Measurements from ENCODE around the gene ZNF335.

Gene ZNF335

DNA sequence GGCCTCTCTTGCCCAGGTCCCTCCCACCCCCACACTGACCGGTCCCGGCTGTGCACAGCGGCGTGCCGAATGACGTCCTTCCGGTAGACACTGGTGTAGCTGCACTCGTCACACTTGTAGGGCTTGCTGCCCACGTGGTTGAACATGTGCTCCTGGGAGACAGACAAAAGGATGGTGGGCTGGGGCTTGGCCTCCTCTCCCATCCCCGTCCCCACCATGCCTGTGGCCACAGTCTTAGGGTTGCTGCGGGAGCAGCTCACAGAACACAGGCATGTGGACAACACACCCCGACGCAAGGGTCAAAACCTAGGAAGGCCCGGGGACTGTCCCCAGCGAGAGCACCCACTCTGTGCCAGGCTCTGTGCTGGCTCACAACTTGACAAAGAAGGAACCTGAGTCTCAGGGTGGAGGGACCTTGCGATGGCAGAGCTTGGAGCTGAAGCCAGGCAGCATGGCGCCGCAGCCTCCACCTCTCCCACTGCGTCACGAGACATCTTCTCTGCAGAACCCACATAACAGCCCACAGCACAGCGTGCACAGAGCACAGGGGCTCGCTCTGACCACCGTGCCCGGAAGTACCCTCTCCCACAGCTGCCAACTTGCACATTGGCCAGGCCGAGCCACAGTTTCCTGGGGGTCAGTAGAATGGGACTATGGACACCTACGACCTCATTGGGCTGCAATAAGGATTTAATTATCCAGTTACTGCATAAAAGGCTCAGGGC is 9.8 kb downstream of the ZNF335 start:
- H3K27me3 ChIP-seq (ENCODE audit: insufficient read depth, poor library complexity, severe bottlenecking): no peaks in the 10 kb centered on the region
- H3K27ac ChIP-seq (replicated peaks): peak overlapping the region; percentile 15; the same call in 1 of the 2 replicates
- no peak overlapping the region for H3K4me3 ChIP-seq (replicated peaks; ENCODE audit: insufficient read depth, low read length)
- no peak for DNase-seq (ENCODE audit: low read depth in 1 of 2, low spot score in 1 of 2)
- TF ChIP-seq, protein P1, sequence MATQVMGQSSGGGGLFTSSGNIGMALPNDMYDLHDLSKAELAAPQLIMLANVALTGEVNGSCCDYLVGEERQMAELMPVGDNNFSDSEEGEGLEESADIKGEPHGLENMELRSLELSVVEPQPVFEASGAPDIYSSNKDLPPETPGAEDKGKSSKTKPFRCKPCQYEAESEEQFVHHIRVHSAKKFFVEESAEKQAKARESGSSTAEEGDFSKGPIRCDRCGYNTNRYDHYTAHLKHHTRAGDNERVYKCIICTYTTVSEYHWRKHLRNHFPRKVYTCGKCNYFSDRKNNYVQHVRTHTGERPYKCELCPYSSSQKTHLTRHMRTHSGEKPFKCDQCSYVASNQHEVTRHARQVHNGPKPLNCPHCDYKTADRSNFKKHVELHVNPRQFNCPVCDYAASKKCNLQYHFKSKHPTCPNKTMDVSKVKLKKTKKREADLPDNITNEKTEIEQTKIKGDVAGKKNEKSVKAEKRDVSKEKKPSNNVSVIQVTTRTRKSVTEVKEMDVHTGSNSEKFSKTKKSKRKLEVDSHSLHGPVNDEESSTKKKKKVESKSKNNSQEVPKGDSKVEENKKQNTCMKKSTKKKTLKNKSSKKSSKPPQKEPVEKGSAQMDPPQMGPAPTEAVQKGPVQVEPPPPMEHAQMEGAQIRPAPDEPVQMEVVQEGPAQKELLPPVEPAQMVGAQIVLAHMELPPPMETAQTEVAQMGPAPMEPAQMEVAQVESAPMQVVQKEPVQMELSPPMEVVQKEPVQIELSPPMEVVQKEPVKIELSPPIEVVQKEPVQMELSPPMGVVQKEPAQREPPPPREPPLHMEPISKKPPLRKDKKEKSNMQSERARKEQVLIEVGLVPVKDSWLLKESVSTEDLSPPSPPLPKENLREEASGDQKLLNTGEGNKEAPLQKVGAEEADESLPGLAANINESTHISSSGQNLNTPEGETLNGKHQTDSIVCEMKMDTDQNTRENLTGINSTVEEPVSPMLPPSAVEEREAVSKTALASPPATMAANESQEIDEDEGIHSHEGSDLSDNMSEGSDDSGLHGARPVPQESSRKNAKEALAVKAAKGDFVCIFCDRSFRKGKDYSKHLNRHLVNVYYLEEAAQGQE (IDR thresholded peaks at IDR 0.05; ENCODE audit: insufficient replicate concordance, low read depth): no peak
- TF ChIP-seq SPI1 (IDR thresholded peaks at IDR 0.05; ENCODE audit: borderline replicate concordance, low read depth): no peak

- no peak for DNase-seq (ENCODE audit: low read depth in 1 of 2, low spot score in 1 of 2)
- no peak for TF ChIP-seq CTCF (IDR thresholded peaks at IDR 0.05; ENCODE audit: insufficient read depth, low read length)
- no peak for TF ChIP-seq GABPA (IDR thresholded peaks at IDR 0.05; ENCODE audit: low read depth)
- no peak for TF ChIP-seq POLR2AphosphoS5 (IDR thresholded peaks at IDR 0.05; ENCODE audit: low read depth)
- TF ChIP-seq SPI1 (IDR thresholded peaks at IDR 0.05; ENCODE audit: borderline replicate concordance, low read depth): no peak
- TF ChIP-seq, protein P1 (IDR thresholded peaks at IDR 0.05; ENCODE audit: insufficient replicate concordance, low read depth): no peak
- Histone ChIP-seq H3K27me3 (ENCODE audit: insufficient read depth, poor library complexity, severe bottlenecking) (no peaks in the 10 kb centered on the region), H3K27ac (replicated peaks) (no peak overlapping the region), H3K4me3 (replicated peaks; ENCODE audit: insufficient read depth, low read length) (no peak overlapping the region)
Observed at GRCh38 chr20:45959956-45960630, 11.9 kb downstream of the ZNF335 start.

GRCh38 chr20:45959126-45959525 is 12.9 kb downstream of the ZNF335 start:
- no peak for TF ChIP-seq POLR2AphosphoS5 (IDR thresholded peaks at IDR 0.05; ENCODE audit: low read depth)
- TF ChIP-seq, protein P1 (IDR thresholded peaks at IDR 0.05; ENCODE audit: insufficient replicate concordance, low read depth): no peak
- no peak overlapping the region for H3K4me3 ChIP-seq (replicated peaks; ENCODE audit: insufficient read depth, low read length)
- H3K27me3 ChIP-seq (ENCODE audit: insufficient read depth, poor library complexity, severe bottlenecking): no peaks in the 10 kb centered on the region
- DNase-seq (ENCODE audit: low read depth in 1 of 2, low spot score in 1 of 2): no peak
- no peak overlapping the region for H3K27ac ChIP-seq (replicated peaks)

DNA sequence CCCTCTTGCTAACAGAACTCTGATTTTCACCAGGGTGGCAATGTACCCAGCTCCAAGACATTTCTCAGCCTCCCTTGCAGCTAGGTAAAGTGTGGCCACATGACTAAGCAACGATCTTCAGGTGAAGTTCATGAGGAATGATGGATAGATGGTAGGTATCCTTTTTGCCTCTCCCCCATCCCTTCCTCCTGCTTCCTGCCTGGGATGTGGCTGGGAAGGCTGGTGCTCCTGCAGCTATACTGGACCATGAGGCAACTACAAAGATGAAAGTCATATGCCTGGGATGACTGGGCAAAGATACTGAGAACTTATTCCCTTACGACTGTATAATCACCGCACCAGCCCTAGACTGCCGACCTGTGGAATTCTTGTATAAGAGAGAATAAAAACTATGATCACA is 13.4 kb downstream of the ZNF335 start:
- DNase-seq (ENCODE audit: low read depth in 1 of 2, low spot score in 1 of 2): no peak
- TF ChIP-seq, protein P1 (IDR thresholded peaks at IDR 0.05; ENCODE audit: insufficient replicate concordance, low read depth): no peak
- no peak for TF ChIP-seq CTCF (IDR thresholded peaks at IDR 0.05; ENCODE audit: insufficient read depth, low read length)
- TF ChIP-seq POLR2AphosphoS5 (IDR thresholded peaks at IDR 0.05; ENCODE audit: low read depth): no peak
- TF ChIP-seq SPI1 (IDR thresholded peaks at IDR 0.05; ENCODE audit: borderline replicate concordance, low read depth): no peak
- TF ChIP-seq GABPA (IDR thresholded peaks at IDR 0.05; ENCODE audit: low read depth): no peak

More for the DNA sequence above, 13.4 kb downstream of the ZNF335 start:
- Histone ChIP-seq H3K27me3 (ENCODE audit: insufficient read depth, poor library complexity, severe bottlenecking) (no peaks in the 10 kb centered on the region), H3K4me3 (replicated peaks; ENCODE audit: insufficient read depth, low read length) (no peak overlapping the region), H3K27ac (replicated peaks) (no peak overlapping the region)
